Nephron progenitor cell (in vitro differentiated cells): ENCODE data around the gene EDN1.

Experiments used
- DNase-seq: peaks from one replicate; pipeline ENCODE4 v3.0.0; 2021
- H3K27ac Mint-ChIP-seq: 2 replicates; pipeline ENCODE4 v1.8.0; 2021; ENCODE audit warnings: mild to moderate bottlenecking, moderate library complexity, mixed read lengths
- H3K27me3 Mint-ChIP-seq: 2 replicates; pipeline ENCODE4 v1.8.0; 2021; ENCODE audit warnings: mild to moderate bottlenecking, low read depth, mixed read lengths; ENCODE audit not compliant: poor library complexity
- H3K36me3 Mint-ChIP-seq: 2 replicates; pipeline ENCODE4 v1.8.0; 2021; ENCODE audit warnings: low read depth, mixed read lengths
- H3K4me1 Mint-ChIP-seq: 2 replicates; pipeline ENCODE4 v1.8.0; 2021; ENCODE audit warnings: mixed read lengths
- H3K4me3 Mint-ChIP-seq: 2 replicates; pipeline ENCODE4 v1.8.0; 2021; ENCODE audit warnings: mild to moderate bottlenecking, moderate library complexity, mixed read lengths
- H3K9me3 Mint-ChIP-seq: 2 replicates; pipeline ENCODE4 v1.8.0; 2021; ENCODE audit warnings: mild to moderate bottlenecking, moderate library complexity, mixed read lengths
- CTCF ChIP-seq: fragments of 200-600 bp; sonication (generic); IDR thresholded peaks from 2 replicates; pipeline ENCODE4 v1.5.0; 2021; ENCODE audit warnings: antibody characterized with exemption

Gene EDN1

GRCh38 chr6:12280458-12280857 lies 9.7 kb upstream of the EDN1 start:
- no peak overlapping the region for H3K27ac Mint-ChIP-seq
- no peak overlapping the region for H3K4me3 Mint-ChIP-seq
- peaks cover 12% of the 10 kb centered on the region for H3K4me1 Mint-ChIP-seq
- no peaks in the 10 kb centered on the region for H3K27me3 Mint-ChIP-seq
- no peaks in the 10 kb centered on the region for H3K36me3 Mint-ChIP-seq
- peaks cover 4% of the 10 kb centered on the region for H3K9me3 Mint-ChIP-seq
- no peak for DNase-seq
- TF ChIP-seq CTCF: no peak

- Mint-ChIP-seq H3K36me3 (no peaks in the 10 kb centered on the region), H3K4me1 (peaks cover 12% of the 10 kb centered on the region), H3K9me3 (peaks cover 4% of the 10 kb centered on the region), H3K4me3 (no peak overlapping the region), H3K27ac (no peak overlapping the region), H3K27me3 (no peaks in the 10 kb centered on the region)
- DNase-seq: no peak
- no peak for TF ChIP-seq CTCF
Measured at GRCh38 chr6:12280902-12281301, 9.3 kb upstream of the EDN1 start.

- H3K9me3 Mint-ChIP-seq: no peaks in the 10 kb centered on the region
- DNase-seq: no peak
- H3K36me3 Mint-ChIP-seq: no peaks in the 10 kb centered on the region
- peaks cover 11% of the 10 kb centered on the region for H3K4me1 Mint-ChIP-seq
- no peak for TF ChIP-seq CTCF
- no peak overlapping the region for H3K4me3 Mint-ChIP-seq
- no peak overlapping the region for H3K27ac Mint-ChIP-seq
- H3K27me3 Mint-ChIP-seq: peaks cover 6% of the 10 kb centered on the region
Measured at GRCh38 chr6:12283904-12284303, 6.3 kb upstream of the EDN1 start.

GRCh38 chr6:12286373-12287110 lies 3.6 kb upstream of the EDN1 start:
- Mint-ChIP-seq H3K27me3 (peaks cover 30% of the 10 kb centered on the region), H3K4me1 (peaks cover 26% of the 10 kb centered on the region), H3K4me3 (no peak overlapping the region), H3K9me3 (no peaks in the 10 kb centered on the region), H3K27ac (no peak overlapping the region), H3K36me3 (no peaks in the 10 kb centered on the region)
- TF ChIP-seq CTCF: no peak
- DNase-seq: no peak

- no peak overlapping the region for H3K27ac Mint-ChIP-seq
- DNase-seq: no peak
- H3K27me3 Mint-ChIP-seq: peaks cover 46% of the 10 kb centered on the region
- no peak for TF ChIP-seq CTCF
- peaks cover 33% of the 10 kb centered on the region for H3K4me1 Mint-ChIP-seq
- H3K36me3 Mint-ChIP-seq: no peaks in the 10 kb centered on the region
- H3K4me3 Mint-ChIP-seq: no peak overlapping the region
- H3K9me3 Mint-ChIP-seq: no peaks in the 10 kb centered on the region
Measured at GRCh38 chr6:12288211-12288618, 1.9 kb upstream of the EDN1 start.

- H3K27me3 Mint-ChIP-seq: peaks cover 48% of the 10 kb centered on the region
- H3K9me3 Mint-ChIP-seq: no peaks in the 10 kb centered on the region
- peaks cover 33% of the 10 kb centered on the region for H3K4me1 Mint-ChIP-seq
- H3K36me3 Mint-ChIP-seq: no peaks in the 10 kb centered on the region
- DNase-seq: no peak
- no peak for TF ChIP-seq CTCF
- H3K4me3 Mint-ChIP-seq: peak overlapping the region; percentile 89
- no peak overlapping the region for H3K27ac Mint-ChIP-seq
Measured at GRCh38 chr6:12288914-12289313, 1.2 kb upstream of the EDN1 start.
